GM19452 (cell line): Measurements from ENCODE around the gene MTRF1.
"Not testable (repeated sequence)": the region's sequence is repeated elsewhere in the genome, so short reads cannot be mapped to it uniquely, and the experiment has no call there.

Experiments
- ATAC-seq: cut with Tn5 transposase; IDR thresholded peaks from one replicate; pipeline ENCODE4 v1.9.1; 2021; ENCODE audit not compliant: unreplicated experiment

MTRF1 gene

GRCh38 chr13:41282129-41282571, 18.8 kb upstream of the MTRF1 start:
- no peak for ATAC-seq

- not testable (repeated sequence) for ATAC-seq
Measured at GRCh38 chr13:41279156-41279555, 15.8 kb upstream of the MTRF1 start.

GRCh38 chr13:41276824-41277223, 13.4 kb upstream of the MTRF1 start:
- ATAC-seq: no peak

- no peak for ATAC-seq
Measured at GRCh38 chr13:41274881-41275280, 11.5 kb upstream of the MTRF1 start.

GRCh38 chr13:41273831-41274441, 10.6 kb upstream of the MTRF1 start:
- no peak for ATAC-seq

- no peak for ATAC-seq
Measured at GRCh38 chr13:41271456-41272285, 8.3 kb upstream of the MTRF1 start.

- no peak for ATAC-seq
Measured at GRCh38 chr13:41268764-41269163, 5.4 kb upstream of the MTRF1 start.

- ATAC-seq: no peak
Measured at GRCh38 chr13:41267106-41267505, 3.7 kb upstream of the MTRF1 start.

GRCh38 chr13:41259875-41260501, 3.4 kb downstream of the MTRF1 start:
- ATAC-seq: no peak

- no peak for ATAC-seq
Measured at GRCh38 chr13:41257535-41257934, 5.8 kb downstream of the MTRF1 start.

- ATAC-seq: no peak
Measured at GRCh38 chr13:41254902-41255301, 8.5 kb downstream of the MTRF1 start.

GRCh38 chr13:41250993-41251392, 12.4 kb downstream of the MTRF1 start:
- no peak for ATAC-seq

GRCh38 chr13:41246969-41247680, 16.3 kb downstream of the MTRF1 start:
- ATAC-seq: no peak

- ATAC-seq: no peak
Measured at GRCh38 chr13:41244556-41244955, 18.8 kb downstream of the MTRF1 start.

- no peak for ATAC-seq
Measured at GRCh38 chr13:41241626-41242025, 21.8 kb downstream of the MTRF1 start.

- no peak for ATAC-seq
Measured at GRCh38 chr13:41236369-41236768, 27.0 kb downstream of the MTRF1 start.

- no peak for ATAC-seq
Measured at GRCh38 chr13:41232578-41233480, 30.5 kb downstream of the MTRF1 start.

- no peak for ATAC-seq
Measured at GRCh38 chr13:41231786-41232185, 31.6 kb downstream of the MTRF1 start.

GRCh38 chr13:41231025-41231677, 32.2 kb downstream of the MTRF1 start:
- no peak for ATAC-seq

GRCh38 chr13:41229356-41229755, 34.0 kb downstream of the MTRF1 start:
- ATAC-seq: no peak
